GM23338 (cell line): ENCODE data around the gene STIM1.

ENCODE experiments used
- CREB1 ChIP-seq: fragments of 250-450 bp; sonication (Bioruptor Pico); IDR thresholded peaks from 2 replicates; pipeline ENCODE4 v1.5.0; 2020; ENCODE audit warnings: low read depth, mild to moderate bottlenecking, moderate library complexity
- CTCF ChIP-seq, 2 experiments: fragments of 200-600 bp in 1 of 2; sonication (generic) in 1 of 2; conservative IDR thresholded peaks; 2 replicates each; pipeline versions ENCODE4 v1.5.1 to v1.6.1; 2016 to 2017; ENCODE audit warnings: antibody characterized with exemption in 2 of 2, low read depth in 2 of 2, mild to moderate bottlenecking in 2 of 2, moderate library complexity in 1 of 2
- ETS1 ChIP-seq: IDR thresholded peaks from 2 replicates; pipeline ENCODE4 v1.6.1; 2016; ENCODE audit warnings: antibody characterized with exemption
- EZH2 ChIP-seq: fragments of 200-600 bp; sonication (generic); IDR thresholded peaks from one replicate; pipeline ENCODE4 v1.8.0; 2017; ENCODE audit warnings: antibody characterized with exemption, mild to moderate bottlenecking, low read depth; ENCODE audit not compliant: unreplicated experiment
- EZH2phosphoT487 ChIP-seq: fragments of 200-600 bp; sonication (generic); IDR thresholded peaks from one replicate; pipeline ENCODE4 v1.8.1; 2018; ENCODE audit warnings: antibody characterized with exemption; ENCODE audit not compliant: unreplicated experiment
- JUNB ChIP-seq: IDR thresholded peaks from one replicate; pipeline ENCODE4 v1.6.1; 2016; ENCODE audit warnings: antibody characterized with exemption; ENCODE audit not compliant: unreplicated experiment
- POLR2AphosphoS5 ChIP-seq: IDR thresholded peaks from 2 replicates; pipeline ENCODE4 v1.6.1; 2016; ENCODE audit warnings: antibody characterized with exemption, low read depth
- STAT1 ChIP-seq: IDR thresholded peaks from one replicate; pipeline ENCODE4 v1.6.1; 2016; ENCODE audit warnings: antibody characterized with exemption; ENCODE audit not compliant: unreplicated experiment
- ZNF331 ChIP-seq: fragments of 250-450 bp; sonication (Bioruptor Pico); IDR thresholded peaks from 2 replicates; pipeline ENCODE4 v1.5.0; 2020; ENCODE audit warnings: low read depth, mild to moderate bottlenecking, moderate library complexity
- TF ChIP-seq, protein P1 (sequence below): IDR thresholded peaks from one replicate; pipeline ENCODE4 v1.6.1; 2018; ENCODE audit warnings: antibody characterized with exemption; ENCODE audit not compliant: unreplicated experiment
- TF ChIP-seq, protein P2 (sequence below): fragments of 250-450 bp; sonication (Bioruptor Pico); IDR thresholded peaks from 2 replicates; pipeline ENCODE4 v1.5.0; 2020; ENCODE audit warnings: mild to moderate bottlenecking, moderate library complexity

DNA sequence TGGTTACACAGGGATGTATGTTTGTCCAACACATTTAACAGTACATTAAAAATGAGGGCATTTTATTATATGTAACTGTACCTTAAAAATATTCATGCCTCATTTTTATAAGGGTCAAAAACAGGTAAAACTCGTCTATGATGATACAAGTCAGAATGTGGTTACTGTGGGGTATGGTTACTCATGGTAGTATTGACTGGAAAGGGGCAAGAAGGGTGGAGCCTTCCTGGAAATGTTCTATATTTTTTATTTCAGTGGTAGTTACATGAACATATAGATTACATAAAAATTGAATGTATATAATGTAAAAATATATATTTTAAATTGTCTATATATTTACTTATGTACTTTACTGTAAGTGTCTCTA, 99.8 kb downstream of the STIM1 start:
- TF ChIP-seq CTCF (conservative IDR thresholded peaks at IDR 0.05; ENCODE audit: low read depth in 2 of 2) (no peak), POLR2AphosphoS5 (no peak), EZH2phosphoT487 (no peak), EZH2 (no peak), ZNF331 (no peak), CREB1 (CRISPR knock-in tag) (no peak), JUNB (no peak), STAT1 (no peak), ETS1 (no peak)
- TF ChIP-seq, protein P1, sequence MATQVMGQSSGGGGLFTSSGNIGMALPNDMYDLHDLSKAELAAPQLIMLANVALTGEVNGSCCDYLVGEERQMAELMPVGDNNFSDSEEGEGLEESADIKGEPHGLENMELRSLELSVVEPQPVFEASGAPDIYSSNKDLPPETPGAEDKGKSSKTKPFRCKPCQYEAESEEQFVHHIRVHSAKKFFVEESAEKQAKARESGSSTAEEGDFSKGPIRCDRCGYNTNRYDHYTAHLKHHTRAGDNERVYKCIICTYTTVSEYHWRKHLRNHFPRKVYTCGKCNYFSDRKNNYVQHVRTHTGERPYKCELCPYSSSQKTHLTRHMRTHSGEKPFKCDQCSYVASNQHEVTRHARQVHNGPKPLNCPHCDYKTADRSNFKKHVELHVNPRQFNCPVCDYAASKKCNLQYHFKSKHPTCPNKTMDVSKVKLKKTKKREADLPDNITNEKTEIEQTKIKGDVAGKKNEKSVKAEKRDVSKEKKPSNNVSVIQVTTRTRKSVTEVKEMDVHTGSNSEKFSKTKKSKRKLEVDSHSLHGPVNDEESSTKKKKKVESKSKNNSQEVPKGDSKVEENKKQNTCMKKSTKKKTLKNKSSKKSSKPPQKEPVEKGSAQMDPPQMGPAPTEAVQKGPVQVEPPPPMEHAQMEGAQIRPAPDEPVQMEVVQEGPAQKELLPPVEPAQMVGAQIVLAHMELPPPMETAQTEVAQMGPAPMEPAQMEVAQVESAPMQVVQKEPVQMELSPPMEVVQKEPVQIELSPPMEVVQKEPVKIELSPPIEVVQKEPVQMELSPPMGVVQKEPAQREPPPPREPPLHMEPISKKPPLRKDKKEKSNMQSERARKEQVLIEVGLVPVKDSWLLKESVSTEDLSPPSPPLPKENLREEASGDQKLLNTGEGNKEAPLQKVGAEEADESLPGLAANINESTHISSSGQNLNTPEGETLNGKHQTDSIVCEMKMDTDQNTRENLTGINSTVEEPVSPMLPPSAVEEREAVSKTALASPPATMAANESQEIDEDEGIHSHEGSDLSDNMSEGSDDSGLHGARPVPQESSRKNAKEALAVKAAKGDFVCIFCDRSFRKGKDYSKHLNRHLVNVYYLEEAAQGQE, result no peak
- TF ChIP-seq, protein P2, sequence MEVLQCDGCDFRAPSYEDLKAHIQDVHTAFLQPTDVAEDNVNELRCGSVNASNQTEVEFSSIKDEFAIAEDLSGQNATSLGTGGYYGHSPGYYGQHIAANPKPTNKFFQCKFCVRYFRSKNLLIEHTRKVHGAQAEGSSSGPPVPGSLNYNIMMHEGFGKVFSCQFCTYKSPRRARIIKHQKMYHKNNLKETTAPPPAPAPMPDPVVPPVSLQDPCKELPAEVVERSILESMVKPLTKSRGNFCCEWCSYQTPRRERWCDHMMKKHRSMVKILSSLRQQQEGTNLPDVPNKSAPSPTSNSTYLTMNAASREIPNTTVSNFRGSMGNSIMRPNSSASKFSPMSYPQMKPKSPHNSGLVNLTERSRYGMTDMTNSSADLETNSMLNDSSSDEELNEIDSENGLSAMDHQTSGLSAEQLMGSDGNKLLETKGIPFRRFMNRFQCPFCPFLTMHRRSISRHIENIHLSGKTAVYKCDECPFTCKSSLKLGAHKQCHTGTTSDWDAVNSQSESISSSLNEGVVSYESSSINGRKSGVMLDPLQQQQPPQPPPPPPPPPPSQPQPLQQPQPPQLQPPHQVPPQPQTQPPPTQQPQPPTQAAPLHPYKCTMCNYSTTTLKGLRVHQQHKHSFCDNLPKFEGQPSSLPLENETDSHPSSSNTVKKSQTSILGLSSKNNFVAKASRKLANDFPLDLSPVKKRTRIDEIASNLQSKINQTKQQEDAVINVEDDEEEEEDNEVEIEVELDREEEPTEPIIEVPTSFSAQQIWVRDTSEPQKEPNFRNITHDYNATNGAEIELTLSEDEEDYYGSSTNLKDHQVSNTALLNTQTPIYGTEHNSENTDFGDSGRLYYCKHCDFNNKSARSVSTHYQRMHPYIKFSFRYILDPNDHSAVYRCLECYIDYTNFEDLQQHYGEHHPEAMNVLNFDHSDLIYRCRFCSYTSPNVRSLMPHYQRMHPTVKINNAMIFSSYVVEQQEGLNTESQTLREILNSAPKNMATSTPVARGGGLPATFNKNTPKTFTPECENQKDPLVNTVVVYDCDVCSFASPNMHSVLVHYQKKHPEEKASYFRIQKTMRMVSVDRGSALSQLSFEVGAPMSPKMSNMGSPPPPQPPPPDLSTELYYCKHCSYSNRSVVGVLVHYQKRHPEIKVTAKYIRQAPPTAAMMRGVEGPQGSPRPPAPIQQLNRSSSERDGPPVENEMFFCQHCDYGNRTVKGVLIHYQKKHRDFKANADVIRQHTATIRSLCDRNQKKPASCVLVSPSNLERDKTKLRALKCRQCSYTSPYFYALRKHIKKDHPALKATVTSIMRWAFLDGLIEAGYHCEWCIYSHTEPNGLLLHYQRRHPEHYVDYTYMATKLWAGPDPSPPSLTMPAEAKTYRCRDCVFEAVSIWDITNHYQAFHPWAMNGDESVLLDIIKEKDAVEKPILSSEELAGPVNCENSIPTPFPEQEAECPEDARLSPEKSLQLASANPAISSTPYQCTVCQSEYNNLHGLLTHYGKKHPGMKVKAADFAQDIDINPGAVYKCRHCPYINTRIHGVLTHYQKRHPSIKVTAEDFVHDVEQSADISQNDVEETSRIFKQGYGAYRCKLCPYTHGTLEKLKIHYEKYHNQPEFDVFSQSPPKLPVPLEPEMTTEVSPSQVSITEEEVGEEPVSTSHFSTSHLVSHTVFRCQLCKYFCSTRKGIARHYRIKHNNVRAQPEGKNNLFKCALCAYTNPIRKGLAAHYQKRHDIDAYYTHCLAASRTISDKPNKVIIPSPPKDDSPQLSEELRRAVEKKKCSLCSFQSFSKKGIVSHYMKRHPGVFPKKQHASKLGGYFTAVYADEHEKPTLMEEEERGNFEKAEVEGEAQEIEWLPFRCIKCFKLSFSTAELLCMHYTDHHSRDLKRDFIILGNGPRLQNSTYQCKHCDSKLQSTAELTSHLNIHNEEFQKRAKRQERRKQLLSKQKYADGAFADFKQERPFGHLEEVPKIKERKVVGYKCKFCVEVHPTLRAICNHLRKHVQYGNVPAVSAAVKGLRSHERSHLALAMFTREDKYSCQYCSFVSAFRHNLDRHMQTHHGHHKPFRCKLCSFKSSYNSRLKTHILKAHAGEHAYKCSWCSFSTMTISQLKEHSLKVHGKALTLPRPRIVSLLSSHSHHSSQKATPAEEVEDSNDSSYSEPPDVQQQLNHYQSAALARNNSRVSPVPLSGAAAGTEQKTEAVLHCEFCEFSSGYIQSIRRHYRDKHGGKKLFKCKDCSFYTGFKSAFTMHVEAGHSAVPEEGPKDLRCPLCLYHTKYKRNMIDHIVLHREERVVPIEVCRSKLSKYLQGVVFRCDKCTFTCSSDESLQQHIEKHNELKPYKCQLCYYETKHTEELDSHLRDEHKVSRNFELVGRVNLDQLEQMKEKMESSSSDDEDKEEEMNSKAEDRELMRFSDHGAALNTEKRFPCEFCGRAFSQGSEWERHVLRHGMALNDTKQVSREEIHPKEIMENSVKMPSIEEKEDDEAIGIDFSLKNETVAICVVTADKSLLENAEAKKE, result no peak
